ENCODE measurements around the gene OSBPL1A. TPM values are rescaled to one million over a fixed set of nuclear protein-coding genes. Genes with fewer than 3 reads are reported as not detected.
A peak's percentile ranks its signal among the peaks of the same experiment; 100 is the strongest.

Gene OSBPL1A
- total RNA-seq, 1 donor from 2014 or later: 42.9 TPM

DNA sequence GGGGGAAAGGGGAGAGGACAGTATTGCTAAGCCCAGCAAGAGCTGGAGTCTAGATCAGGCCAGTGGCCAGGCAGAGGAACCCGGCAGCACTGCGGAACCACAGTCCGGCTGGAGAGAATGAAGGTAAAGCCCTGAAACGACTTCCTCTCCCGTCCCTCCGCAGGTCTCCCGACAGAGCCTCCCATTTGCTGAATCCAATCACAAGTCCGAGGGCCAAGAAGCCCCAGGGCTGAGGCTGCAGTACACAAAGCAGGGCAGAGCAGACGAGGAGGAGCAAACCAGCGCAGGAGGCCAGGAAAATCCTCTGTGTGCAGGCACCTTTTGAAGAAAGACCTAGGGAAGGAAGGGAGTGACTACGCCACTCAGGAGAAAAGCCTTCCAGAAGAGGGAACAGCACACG, 104.4 kb downstream of the OSBPL1A start:
- no peak for DNase-seq (ENCODE audit: low spot score in 2 of 2)

DNA sequence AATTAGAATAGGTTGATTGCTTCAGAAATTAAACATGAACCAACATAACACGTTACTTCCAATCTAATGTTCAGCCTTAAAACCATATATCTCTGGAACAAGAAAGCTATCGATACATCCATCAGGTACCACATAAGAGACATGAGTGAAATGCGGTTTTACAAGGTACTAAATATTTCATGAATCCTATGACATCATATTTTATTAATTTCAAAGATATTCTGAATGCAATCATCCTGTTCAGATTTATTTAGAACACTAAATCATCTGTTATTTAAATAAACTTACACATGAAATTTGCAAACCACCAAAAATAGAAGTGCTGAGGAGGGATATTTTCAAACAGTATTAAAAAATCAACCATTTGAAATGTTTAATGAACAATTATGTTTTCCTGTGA, 119.0 kb downstream of the OSBPL1A start:
- TF ChIP-seq, protein P1, sequence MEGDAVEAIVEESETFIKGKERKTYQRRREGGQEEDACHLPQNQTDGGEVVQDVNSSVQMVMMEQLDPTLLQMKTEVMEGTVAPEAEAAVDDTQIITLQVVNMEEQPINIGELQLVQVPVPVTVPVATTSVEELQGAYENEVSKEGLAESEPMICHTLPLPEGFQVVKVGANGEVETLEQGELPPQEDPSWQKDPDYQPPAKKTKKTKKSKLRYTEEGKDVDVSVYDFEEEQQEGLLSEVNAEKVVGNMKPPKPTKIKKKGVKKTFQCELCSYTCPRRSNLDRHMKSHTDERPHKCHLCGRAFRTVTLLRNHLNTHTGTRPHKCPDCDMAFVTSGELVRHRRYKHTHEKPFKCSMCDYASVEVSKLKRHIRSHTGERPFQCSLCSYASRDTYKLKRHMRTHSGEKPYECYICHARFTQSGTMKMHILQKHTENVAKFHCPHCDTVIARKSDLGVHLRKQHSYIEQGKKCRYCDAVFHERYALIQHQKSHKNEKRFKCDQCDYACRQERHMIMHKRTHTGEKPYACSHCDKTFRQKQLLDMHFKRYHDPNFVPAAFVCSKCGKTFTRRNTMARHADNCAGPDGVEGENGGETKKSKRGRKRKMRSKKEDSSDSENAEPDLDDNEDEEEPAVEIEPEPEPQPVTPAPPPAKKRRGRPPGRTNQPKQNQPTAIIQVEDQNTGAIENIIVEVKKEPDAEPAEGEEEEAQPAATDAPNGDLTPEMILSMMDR (IDR thresholded peaks at IDR 0.05): no peak
- Histone ChIP-seq H3K9me3 (no peaks in the 10 kb centered on the region), H3K27me3 (no peaks in the 10 kb centered on the region), H3K4me1 (no peaks in the 10 kb centered on the region), H3K27ac (no peak overlapping the region), H3K4me3 (no peak overlapping the region), H3K36me3 (no peaks in the 10 kb centered on the region)
- intact Hi-C loops (cut with DNase I): no loop called here
- DNase-seq (ENCODE audit: low spot score in 2 of 2): no peak

More for the DNA sequence above, 104.4 kb downstream of the OSBPL1A start:
- Histone ChIP-seq H3K27me3 (no peaks in the 10 kb centered on the region), H3K9me3 (no peaks in the 10 kb centered on the region), H3K4me3 (no peak overlapping the region), H3K36me3 (no peaks in the 10 kb centered on the region), H3K4me1 (no peaks in the 10 kb centered on the region), H3K27ac (no peak overlapping the region)
- TF ChIP-seq, protein P1 (IDR thresholded peaks at IDR 0.05): no peak
- intact Hi-C loops (cut with DNase I): no loop called here

DNA sequence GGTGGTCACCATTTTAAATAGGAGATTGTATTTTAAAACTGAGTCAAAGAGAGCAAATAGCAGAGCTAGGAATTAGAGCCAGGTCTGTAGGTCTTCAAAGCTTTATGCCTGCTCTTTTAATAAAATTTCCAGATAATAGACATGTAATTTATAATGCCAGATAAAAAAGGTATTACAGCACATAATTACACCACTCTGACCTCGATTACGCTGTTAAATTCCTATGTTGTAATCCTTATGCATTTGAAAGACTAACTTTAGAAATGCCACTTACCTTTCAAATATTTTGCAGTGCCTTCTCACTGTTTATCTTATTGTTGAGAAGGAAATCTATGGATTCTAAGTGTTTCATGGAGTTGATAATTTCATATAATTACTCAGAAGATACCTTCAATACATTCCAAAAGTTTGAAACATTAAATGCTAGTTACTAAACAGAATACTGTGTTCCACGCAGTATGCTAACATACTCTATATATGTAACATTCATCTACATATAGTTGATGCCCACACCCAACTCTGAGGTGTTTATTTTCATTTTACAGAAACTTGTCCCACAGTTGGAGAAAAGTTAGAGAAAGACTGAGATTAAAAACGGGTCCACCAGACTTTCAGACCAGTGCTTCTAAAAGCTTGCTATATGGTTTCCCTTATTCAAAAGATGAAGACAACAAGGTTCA, 120.0 kb downstream of the OSBPL1A start:
- no peaks in the 10 kb centered on the region for H3K27me3 ChIP-seq
- no peak for DNase-seq (ENCODE audit: low spot score in 2 of 2)
- H3K4me1 ChIP-seq: peaks cover 0 to 5% of the 10 kb centered on the region in 2 donors
- intact Hi-C loops (cut with DNase I): no loop called here
- H3K4me3 ChIP-seq: no peak overlapping the region
- H3K9me3 ChIP-seq: no peaks in the 10 kb centered on the region
- no peak overlapping the region for H3K27ac ChIP-seq
- TF ChIP-seq, protein P1 (IDR thresholded peaks at IDR 0.05): no peak
- no peaks in the 10 kb centered on the region for H3K36me3 ChIP-seq

DNA sequence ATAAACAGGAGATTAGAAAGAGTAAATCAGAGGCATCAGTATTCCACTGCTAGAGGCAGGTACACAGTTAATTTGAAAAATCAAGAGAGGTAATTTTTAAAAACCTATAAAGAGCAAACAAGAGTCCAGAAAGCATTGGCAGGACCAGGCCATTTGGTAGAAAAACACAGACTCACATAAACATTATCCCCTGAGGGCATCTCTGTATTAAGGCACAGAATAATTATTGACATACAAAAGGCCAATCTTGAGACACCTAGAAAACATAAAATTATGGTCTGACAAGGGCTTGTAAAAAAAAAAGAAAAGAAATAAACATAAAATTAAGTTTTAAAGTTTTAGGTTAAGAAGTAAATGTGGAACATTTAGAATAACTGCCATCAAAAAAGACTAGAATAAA, 120.6 kb downstream of the OSBPL1A start:
- Histone ChIP-seq H3K27ac (no peak overlapping the region), H3K27me3 (no peaks in the 10 kb centered on the region), H3K4me1 (peaks cover 0 to 7% of the 10 kb centered on the region in 2 donors), H3K4me3 (no peak overlapping the region), H3K9me3 (no peaks in the 10 kb centered on the region), H3K36me3 (no peaks in the 10 kb centered on the region)
- DNase-seq (ENCODE audit: low spot score in 2 of 2): no peak
- TF ChIP-seq, protein P1 (IDR thresholded peaks at IDR 0.05): no peak
- intact Hi-C loops (cut with DNase I): no loop called here

DNA sequence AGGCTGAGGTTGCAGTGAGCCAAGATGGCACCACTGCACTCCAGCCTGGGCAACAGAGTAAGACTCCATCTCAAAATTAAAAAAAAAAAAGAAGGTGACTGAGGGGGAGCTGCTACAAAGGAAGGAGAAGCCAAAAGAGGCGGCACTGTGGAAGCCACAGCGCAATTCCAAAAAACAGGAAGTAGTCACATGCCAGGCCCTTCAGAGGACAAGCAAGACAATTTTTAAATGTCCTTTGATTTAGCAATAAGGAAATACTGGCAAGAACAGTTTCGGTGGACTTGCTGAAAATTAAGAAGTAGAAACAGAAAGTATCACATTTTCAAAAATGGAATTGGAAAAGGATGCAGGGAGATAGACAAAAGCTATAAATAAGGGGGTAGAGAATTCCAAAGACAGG, 122.8 kb downstream of the OSBPL1A start:
- Histone ChIP-seq H3K27ac (no peak overlapping the region), H3K36me3 (no peaks in the 10 kb centered on the region), H3K4me3 (no peak overlapping the region), H3K9me3 (no peaks in the 10 kb centered on the region), H3K27me3 (no peaks in the 10 kb centered on the region), H3K4me1 (peaks cover 0 to 7% of the 10 kb centered on the region in 2 donors)
- TF ChIP-seq, protein P1 (IDR thresholded peaks at IDR 0.05): no peak
- DNase-seq (ENCODE audit: low spot score in 2 of 2): peak in 1 of 2 donors; percentile 68
- intact Hi-C loops (cut with DNase I): loop anchor here (5.0 kb wide), 2 partner anchors 58 to 152 kb away; partner anchors contain the start of gene IMPACT
